GM12892 (cell line): Measurements from ENCODE around the gene ARMH4.

Source experiments
- POLR2A ChIP-seq: IDR thresholded peaks from 2 replicates; pipeline ENCODE4 v1.6.1; 2011; ENCODE audit warnings: low read depth, low read length, control low read depth
- POLR2AphosphoS5 ChIP-seq: IDR thresholded peaks from 2 replicates; pipeline ENCODE4 v1.6.1; 2011; ENCODE audit warnings: low read depth, low read length, control low read depth

DNA sequence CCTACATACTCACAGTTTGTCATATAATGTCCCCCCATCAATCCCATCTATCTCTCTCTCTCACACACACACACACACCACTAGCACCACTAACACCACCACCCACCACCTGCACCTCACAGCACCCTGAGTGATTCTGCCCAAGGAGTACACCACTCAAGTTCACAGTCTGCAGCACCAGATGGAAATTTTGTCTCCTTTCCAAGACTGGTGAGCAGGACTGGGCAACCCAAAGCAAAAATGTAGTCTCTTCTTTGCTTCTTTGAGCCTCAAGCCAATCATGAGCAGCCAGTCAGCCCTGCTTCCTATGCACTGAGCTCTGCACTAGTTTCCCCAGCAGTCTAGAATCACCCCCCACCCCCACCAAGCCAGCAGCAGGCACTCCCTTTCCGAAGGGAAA is 15.0 kb upstream of the ARMH4 start:
- TF ChIP-seq POLR2AphosphoS5 (no peak), POLR2A (no peak)
